Activated T-cell treated with anti-CD3 and anti-CD28 coated beads, Interleukin-2, amount 50 U/mL, for 4 hours (primary cell): Measurements from ENCODE around the gene VMAC. TPM values are rescaled to one million over a fixed set of nuclear protein-coding genes. Genes with fewer than 3 reads are reported as not detected.
A peak's percentile ranks its signal among the peaks of the same experiment; 100 is the strongest.
"Not testable (repeated sequence)": the region's sequence is repeated elsewhere in the genome, so short reads cannot be mapped to it uniquely, and the experiment has no call there.

Source experiments
- ATAC-seq, 2 donors: fragments of 200-7000 bp; cut with Tn5 transposase; one replicate each; pipeline ENCODE4 v1.10.0; 2021
- DNase-seq: peaks from one replicate; pipeline ENCODE4 v3.0.0-alpha.2; 2020
- H3K27me3 Mint-ChIP-seq: one replicate; pipeline ENCODE4 v1.8.0; 2021; ENCODE audit warnings: low read depth, mixed read lengths
- H3K36me3 Mint-ChIP-seq: one replicate; pipeline ENCODE4 v1.8.0; 2022; ENCODE audit warnings: mixed read lengths; ENCODE audit not compliant: insufficient read depth
- H3K4me1 Mint-ChIP-seq: one replicate; pipeline ENCODE4 v1.8.0; 2021; ENCODE audit warnings: low read depth, mixed read lengths
- H3K4me3 Mint-ChIP-seq: one replicate; pipeline ENCODE4 v1.8.0; 2021; ENCODE audit warnings: mild to moderate bottlenecking, moderate library complexity, mixed read lengths
- H3K9me3 Mint-ChIP-seq: one replicate; pipeline ENCODE4 v1.8.0; 2021; ENCODE audit warnings: mixed read lengths
- total RNA-seq, 3 donors: library from RNA; stranded (reverse); gene quantifications; one replicate each; pipeline ENCODE4 v1.2.1, GENCODE V29; 2021

VMAC gene, protein sequence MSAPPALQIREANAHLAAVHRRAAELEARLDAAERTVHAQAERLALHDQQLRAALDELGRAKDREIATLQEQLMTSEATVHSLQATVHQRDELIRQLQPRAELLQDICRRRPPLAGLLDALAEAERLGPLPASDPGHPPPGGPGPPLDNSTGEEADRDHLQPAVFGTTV
- 1 to 10 TPM; 1.3 to 1.8 (median 1.7) TPM for total RNA-seq

DNA sequence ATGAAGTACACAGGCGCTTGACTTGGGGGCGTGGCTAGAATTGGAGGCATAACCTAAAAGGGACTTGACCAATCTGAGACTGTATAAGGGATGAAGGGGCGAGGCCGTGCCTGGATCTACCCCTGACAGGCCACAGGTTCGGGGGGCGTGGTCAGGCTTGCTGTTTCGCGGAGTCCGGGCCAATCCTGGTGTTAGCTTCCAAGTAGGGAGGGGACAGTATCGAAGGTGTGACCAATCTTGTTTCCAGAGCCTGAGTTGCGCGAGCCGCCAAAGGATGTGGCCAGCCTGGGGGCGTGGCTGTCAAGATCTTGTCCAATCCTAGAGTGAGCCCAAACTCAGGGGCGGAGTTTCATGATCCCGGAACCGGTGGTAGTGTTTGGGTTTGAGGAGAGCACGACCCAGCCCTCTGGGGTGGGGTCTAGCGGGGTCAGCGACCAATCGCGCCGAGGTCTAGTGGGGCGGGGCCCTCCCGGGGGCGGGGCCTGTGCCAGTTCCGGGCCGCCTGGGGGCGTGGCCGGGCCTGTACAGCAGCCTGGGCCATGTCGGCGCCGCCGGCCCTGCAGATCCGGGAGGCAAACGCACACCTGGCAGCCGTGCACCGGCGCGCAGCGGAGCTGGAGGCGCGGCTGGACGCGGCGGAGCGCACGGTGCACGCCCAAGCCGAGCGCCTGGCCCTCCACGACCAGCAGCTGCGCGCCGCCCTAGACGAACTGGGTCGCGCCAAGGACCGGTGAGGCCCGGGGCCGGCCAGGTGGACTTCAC is at the start of gene VMAC:
TSS of gene VMAC (plus strand) at position 521 of the 762 bp plus-strand sequence. CDS start at position 540, 19 bp downstream.
- H3K36me3 Mint-ChIP-seq, result peaks cover 11% of the 10 kb centered on the region
- no peaks in the 10 kb centered on the region for H3K9me3 Mint-ChIP-seq
- DNase-seq (peak; percentile 100), ATAC-seq (peak; percentile 78 to 81)
- peak within 1 kb of the TSS; percentile 99 for H3K4me3 Mint-ChIP-seq
- H3K4me1 Mint-ChIP-seq, result peaks cover 32% of the 10 kb centered on the region
- no peaks in the 10 kb centered on the region for H3K27me3 Mint-ChIP-seq

DNA sequence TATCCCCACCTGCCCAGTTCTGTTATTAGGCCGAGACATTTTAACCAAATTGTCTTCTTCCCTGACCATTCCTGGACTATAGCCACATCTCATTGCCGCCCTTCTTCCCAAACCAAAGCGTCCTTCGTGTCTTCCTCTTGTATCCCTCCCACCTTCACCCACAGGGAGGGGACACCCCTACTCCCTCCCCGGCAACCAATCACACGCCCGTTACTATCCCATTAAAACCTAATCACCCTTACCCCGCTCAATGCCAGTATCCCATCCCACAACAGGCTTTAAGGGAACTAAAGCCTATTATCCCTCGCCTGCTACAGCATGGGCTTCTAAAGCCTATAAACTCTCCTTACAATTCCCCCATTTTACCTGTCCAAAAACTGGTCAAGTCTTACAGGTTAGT is 49.5 kb upstream of the VMAC start:
- H3K4me3 Mint-ChIP-seq, H3K4me1 Mint-ChIP-seq, DNase-seq: not testable (repeated sequence)

DNA sequence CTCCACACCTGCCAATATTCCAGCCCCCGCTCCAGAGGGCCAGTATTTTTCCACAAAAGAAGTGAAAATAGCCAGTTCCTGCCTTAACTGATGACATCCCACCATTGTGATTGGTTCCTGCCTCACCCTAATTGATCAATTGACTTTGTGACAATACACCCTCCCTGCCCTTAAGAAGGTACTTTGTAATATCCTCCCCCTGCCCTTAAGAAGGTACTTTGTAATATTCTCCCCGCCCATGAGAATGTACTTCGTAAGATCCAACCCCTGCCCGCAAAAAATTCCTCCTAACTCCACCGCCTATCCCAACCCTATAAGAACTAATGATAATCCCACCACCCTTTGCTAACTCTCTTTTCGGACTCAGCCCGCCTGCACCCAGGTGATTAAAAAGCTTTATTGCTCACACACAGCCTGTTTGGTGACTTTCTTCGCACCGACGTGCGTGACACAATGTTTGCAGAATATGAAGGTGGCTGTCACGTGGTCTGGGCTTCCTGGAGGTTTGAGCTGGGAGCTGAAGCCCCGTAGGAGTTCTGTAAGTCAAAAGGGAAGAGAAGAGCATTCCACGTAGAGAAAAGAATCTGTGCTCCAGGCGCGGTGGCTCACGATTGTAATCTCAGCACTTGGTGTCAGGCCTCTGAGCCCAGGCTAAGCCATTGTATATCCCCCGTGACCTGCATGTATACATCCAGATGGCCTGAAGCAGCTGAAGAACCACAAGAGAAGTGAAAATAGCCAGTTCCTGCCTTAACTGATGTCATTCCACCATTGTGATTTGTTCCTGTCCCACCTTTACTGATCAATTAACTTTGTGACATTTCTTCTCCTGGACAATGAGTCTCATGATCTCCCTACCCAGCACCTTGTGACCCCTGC is 47.2 kb upstream of the VMAC start:
- ATAC-seq (no peak), DNase-seq (no peak)
- H3K9me3 Mint-ChIP-seq, result no peaks in the 10 kb centered on the region
- no peaks in the 10 kb centered on the region for H3K36me3 Mint-ChIP-seq
- no peaks in the 10 kb centered on the region for H3K4me1 Mint-ChIP-seq
- H3K4me3 Mint-ChIP-seq, result no peak overlapping the region
- peaks cover 2% of the 10 kb centered on the region for H3K27me3 Mint-ChIP-seq

More for the DNA sequence above, 49.5 kb upstream of the VMAC start:
- not testable (repeated sequence) for ATAC-seq, H3K9me3 Mint-ChIP-seq, H3K27me3 Mint-ChIP-seq, H3K36me3 Mint-ChIP-seq

DNA sequence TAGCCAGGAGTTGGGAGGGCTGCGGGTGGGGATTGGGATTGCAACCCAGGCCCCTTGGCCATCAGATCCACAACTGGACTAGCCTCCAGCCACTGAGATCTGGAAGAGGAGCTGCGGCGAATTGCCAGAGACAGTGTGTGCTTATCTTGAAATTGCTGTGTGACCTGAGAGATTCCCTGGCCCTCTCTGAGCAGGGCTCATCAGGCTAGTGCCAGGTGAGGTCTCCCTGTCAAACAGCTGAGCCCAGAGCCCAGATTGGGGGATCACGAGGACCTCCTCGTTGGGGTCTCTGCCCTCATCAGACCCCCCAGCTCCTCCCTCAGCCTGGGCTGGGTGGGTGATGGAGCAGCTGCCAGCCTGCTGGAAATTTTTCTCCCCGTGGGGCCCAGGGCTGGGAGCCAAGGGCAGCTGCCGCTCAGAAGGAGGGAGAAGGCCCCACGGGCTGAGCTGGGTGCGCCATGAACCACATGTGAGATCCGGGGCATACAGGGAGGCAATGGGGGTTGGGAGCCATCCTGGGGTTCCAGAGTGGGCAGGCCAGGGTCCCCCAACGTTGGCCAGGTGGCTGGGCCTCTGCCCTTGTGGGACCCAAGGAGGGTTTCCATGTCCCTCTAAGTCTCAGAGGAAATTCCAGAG is 41.5 kb upstream of the VMAC start:
- ATAC-seq (no peak), DNase-seq (no peak)
- Mint-ChIP-seq H3K4me3 (no peak overlapping the region), H3K36me3 (no peaks in the 10 kb centered on the region), H3K27me3 (no peaks in the 10 kb centered on the region), H3K4me1 (no peaks in the 10 kb centered on the region), H3K9me3 (no peaks in the 10 kb centered on the region)

DNA sequence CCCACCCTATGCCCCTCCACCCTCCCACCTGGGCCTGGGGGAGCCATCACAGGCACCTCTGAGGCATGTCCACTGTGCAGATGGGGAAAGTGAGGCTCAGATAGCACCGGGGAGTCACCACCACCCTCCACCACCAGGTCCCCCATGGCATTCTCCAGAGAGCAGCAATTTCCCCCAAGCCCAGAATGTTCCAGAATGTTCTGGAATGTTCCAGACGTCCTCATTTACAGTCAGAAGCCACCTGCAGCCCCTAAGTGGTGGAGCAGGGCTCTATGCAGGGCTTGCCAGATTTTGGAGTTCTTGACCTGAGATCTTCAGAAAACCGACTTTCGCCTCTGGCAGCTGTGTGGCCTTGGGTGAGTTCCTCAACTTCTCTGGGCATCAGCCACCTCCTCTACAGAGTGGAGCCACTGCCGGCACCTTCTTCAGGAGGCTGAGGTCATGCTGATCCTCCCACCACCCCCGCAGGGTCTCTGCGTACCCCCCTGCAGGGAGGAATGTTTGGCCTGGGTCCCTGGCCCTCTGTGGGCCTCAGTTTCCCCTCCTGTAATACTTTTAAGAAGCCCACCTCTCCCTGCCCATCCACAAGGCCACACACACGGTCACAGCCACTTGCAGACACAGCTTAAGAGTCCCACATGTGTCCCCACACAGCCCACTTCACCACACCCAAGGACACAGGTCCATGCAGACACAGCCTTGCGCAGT is 40.5 kb upstream of the VMAC start:
- ATAC-seq, result no peak
- Mint-ChIP-seq H3K36me3 (no peaks in the 10 kb centered on the region), H3K9me3 (no peaks in the 10 kb centered on the region), H3K4me1 (no peaks in the 10 kb centered on the region), H3K4me3 (no peak overlapping the region), H3K27me3 (no peaks in the 10 kb centered on the region)
- DNase-seq, result no peak

DNA sequence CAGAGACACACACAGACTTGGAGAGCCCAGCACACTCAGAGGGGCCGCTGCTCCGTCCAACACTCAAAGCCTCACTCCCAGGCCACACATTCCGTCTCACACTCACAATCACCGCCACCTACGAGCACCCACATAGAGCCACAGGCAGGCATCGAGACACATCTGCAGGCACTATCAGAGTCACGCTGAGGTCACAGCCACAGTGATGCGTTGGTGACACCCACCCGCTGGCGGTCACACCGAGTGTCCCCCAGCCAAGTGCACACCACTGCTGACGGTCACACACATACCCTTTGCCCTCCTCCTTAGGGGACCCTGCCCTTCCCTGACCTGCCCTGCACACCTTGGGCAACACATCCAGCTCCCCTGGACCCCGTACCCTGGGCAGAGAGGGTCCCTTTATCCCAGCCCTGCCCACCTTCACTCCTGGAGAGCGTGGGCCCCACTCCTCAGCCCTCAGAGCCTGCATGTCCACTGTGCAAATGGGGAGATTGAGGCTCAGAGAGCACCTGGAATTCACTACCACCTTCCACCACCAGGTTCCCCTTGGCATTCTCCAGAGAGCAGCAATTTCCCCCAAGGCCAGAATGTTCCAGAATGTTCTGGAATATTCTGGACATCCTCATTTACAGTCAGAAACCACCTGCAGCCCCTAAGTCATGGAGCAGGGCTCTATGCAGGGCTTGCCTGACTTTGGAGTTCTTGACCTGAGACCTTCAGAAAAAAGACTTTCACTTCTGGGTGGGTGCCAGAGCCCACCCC is 39.8 kb upstream of the VMAC start:
- H3K4me3 Mint-ChIP-seq, result no peak overlapping the region
- H3K36me3 Mint-ChIP-seq, result no peaks in the 10 kb centered on the region
- H3K4me1 Mint-ChIP-seq, result no peaks in the 10 kb centered on the region
- ATAC-seq (no peak), DNase-seq (no peak)
- H3K27me3 Mint-ChIP-seq, result no peaks in the 10 kb centered on the region
- H3K9me3 Mint-ChIP-seq, result no peaks in the 10 kb centered on the region

DNA sequence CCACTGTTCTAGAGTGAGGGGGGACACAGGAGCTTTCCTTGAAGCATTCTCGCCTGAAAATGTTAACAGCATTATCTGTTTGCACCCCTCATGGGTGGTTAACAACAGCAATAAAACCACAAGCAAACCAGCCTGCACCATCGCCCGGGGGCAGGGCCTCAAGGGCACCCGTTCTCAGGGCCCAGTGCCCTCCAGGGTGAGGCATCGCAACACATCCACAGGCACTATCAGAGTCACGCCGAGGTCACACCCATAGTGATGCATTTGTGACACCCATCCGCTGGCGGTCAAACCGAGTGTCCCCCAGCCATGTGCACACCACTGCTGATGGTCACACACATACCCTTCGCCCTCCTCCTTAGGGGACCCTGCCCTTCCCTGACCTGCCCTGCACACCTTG is 38.9 kb upstream of the VMAC start:
- no peaks in the 10 kb centered on the region for H3K9me3 Mint-ChIP-seq
- no peaks in the 10 kb centered on the region for H3K27me3 Mint-ChIP-seq
- no peak overlapping the region for H3K4me3 Mint-ChIP-seq
- DNase-seq (no peak), ATAC-seq (no peak)
- H3K36me3 Mint-ChIP-seq, result no peaks in the 10 kb centered on the region
- H3K4me1 Mint-ChIP-seq, result no peaks in the 10 kb centered on the region

DNA sequence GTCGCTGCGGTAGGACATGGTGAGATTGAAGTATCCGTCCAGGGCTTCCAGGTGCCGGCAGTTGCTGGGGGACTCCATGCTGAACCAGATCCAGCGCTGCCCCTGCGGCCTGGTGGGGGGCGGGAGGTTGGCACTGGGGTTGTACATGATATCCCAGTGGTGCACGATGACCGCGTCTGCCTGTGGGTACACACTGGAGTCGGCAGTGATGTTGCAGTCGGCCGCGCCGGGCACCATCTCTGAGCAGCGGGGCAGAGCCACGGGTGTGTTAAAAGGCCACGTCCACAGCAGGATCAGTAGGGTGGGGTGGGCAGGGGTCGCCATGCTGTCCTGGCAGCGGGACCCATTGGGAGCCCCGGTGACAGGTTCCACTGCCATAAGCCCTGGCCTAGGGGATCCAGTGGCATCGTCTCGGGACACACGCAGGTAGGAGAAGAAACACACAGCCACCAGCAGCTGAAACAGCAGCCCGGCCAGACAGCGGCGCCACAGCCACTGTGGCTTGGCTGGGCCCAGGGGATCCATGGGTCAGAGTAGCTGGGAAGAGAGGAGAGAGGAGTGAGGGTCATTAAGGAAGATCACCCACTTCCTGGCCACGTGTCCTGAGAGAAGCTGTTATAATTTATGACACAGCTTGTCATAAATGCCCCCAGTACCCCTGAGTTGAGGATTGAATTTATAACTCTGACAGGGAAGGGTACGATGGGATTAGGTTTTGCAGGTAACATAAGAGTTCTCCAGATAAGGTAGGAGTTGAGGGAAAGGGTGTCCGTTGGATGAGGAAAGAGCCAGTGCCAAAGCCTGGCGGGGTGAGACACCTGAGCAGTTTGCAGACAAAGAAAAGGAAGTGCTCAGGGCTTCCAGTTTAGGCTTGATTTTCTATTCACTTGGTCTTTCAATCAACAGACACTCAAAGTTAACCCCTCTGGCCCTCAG is 37.2 kb upstream of the VMAC start:
- H3K36me3 Mint-ChIP-seq, result no peaks in the 10 kb centered on the region
- DNase-seq (no peak), ATAC-seq (no peak)
- H3K9me3 Mint-ChIP-seq, result no peaks in the 10 kb centered on the region
- H3K4me3 Mint-ChIP-seq, result no peak overlapping the region
- no peaks in the 10 kb centered on the region for H3K4me1 Mint-ChIP-seq
- no peaks in the 10 kb centered on the region for H3K27me3 Mint-ChIP-seq

DNA sequence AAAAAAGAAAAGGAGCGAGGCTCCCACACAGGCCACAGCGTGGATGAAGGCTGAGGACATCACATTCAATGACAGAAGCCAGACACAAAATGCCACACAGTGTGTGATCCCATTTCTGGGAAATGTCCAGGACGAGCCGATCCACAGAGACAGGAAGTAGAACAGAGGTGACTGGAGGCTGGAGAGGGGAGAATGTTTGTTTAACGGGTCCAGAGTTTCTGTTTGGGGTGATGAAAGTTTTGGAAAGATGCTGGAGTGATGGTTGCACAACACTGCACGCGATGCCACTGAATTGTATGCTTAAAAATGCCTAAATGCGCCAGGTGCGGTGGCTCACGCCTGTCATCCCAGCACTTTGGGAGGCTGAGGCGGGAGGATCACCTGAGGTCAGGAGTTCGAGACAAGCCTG is 33.7 kb upstream of the VMAC start:
- Mint-ChIP-seq H3K4me3 (no peak overlapping the region), H3K36me3 (no peaks in the 10 kb centered on the region), H3K4me1 (no peaks in the 10 kb centered on the region), H3K27me3 (peaks cover 2% of the 10 kb centered on the region), H3K9me3 (no peaks in the 10 kb centered on the region)
- ATAC-seq (no peak), DNase-seq (no peak)

DNA sequence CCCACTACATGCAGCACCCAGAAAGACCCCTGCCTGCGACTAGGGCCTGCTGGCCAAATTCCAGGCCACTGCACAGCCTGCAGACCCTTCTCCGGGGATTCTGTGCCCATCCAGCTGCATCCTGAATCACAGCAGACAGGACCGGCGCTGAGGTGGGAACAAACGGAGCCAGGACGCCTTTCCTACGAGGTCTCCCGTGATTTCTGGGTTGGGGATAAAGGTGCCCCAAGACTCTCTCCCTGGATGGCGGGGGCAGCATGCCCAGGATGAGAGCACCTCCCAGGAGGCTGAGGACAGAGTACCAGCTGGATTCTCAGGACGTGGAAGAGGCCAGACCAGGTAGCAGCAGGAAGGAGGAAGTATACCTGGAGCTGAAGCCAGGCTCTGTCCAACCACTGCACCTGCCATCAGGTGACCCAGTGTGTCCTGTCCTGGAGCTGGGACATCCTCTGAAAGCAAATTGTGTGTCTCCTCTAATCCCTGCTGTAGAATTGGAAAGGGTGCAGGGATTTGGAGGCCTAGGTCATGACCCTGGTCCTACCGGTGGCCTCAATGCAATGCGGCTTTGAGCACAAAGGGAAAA is 31.0 kb upstream of the VMAC start:
- Mint-ChIP-seq H3K4me3 (no peak overlapping the region), H3K9me3 (no peaks in the 10 kb centered on the region), H3K36me3 (no peaks in the 10 kb centered on the region), H3K4me1 (no peaks in the 10 kb centered on the region), H3K27me3 (peaks cover 18% of the 10 kb centered on the region)
- ATAC-seq (no peak), DNase-seq (no peak)

DNA sequence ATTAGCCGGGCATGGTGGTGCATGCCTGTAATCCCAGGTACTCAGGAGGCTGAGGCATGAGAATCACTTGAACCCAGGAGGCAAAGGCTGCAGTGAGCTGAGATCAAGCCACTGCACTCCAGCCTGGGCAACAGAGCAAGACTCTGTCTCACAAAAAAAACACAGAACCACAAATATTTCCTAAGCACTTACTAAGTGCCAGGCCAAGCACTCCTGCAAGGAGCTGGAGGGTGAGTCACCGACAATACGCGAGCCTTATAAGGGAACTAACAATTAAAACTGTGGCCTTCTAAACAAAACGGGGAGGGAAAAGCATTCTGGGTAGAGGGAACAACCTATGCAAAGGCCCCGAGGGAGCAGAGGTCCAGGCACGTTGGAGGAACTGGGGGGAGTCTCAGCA is 30.2 kb upstream of the VMAC start:
- not testable (repeated sequence) for H3K4me1 Mint-ChIP-seq, ATAC-seq, H3K36me3 Mint-ChIP-seq, H3K9me3 Mint-ChIP-seq, H3K4me3 Mint-ChIP-seq, DNase-seq
- peaks cover 18% of the 10 kb centered on the region for H3K27me3 Mint-ChIP-seq

DNA sequence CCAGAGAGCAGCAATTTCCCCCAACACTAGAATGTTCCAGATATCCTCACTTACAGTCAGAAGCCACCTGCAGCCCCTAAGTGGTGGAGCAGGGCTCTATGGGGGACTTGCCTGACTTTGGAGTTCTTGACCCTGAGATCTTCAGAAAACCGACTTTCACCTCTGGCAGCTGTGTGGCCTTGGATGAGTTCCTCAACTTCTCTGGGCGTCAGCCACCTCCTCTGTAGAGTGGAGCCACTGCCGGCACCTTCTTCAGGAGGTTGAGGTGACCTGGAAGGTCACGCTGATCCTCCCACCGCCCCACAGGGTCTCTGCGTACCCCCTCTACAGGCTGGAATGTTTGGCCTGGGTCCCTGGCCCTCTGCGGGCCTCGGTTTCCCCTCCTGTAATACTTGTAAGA is 27.2 kb upstream of the VMAC start:
- no peak for ATAC-seq
- Mint-ChIP-seq H3K9me3 (no peaks in the 10 kb centered on the region), H3K4me1 (no peaks in the 10 kb centered on the region), H3K36me3 (no peaks in the 10 kb centered on the region), H3K27me3 (peaks cover 26% of the 10 kb centered on the region), H3K4me3 (no peak overlapping the region)
- no peak for DNase-seq
